Lung (tissue), 12 donors: ENCODE measurements around the gene DNAJB12. TPM values are rescaled to one million over a fixed set of nuclear protein-coding genes. Genes with fewer than 3 reads are reported as not detected.

Experiments
- ATAC-seq: fragments of 200-7000 bp; cut with Tn5 transposase; one replicate; pipeline ENCODE4 v1.9.1; 2020; ENCODE audit warnings: moderate number of reproducible peaks; ENCODE audit not compliant: insufficient read depth, low FRiP score
- DNase-seq, 3 donors: peaks; one replicate each; pipeline ENCODE4 v3.0.0-alpha.2; 2013 to 2017
- H3K27ac ChIP-seq, 2 donors: one replicate each; pipeline ENCODE4 v1.5.1; 2013; ENCODE audit warnings: mild to moderate bottlenecking in 2 of 2, moderate library complexity in 2 of 2, control low read depth in 1 of 2, inconsistent platforms in 1 of 2, low read depth in 1 of 2, low read length in 1 of 2
- H3K27me3 ChIP-seq, 3 donors: one replicate each; pipeline ENCODE4 v1.5.1; 2013; ENCODE audit warnings: low read length in 2 of 3; ENCODE audit not compliant: control insufficient read depth in 3 of 3, insufficient read depth in 3 of 3
- H3K36me3 ChIP-seq, 4 donors: one replicate each; pipeline ENCODE4 v1.5.1; 2013; ENCODE audit warnings: low read length in 4 of 4, mild to moderate bottlenecking in 1 of 4, moderate library complexity in 1 of 4; ENCODE audit not compliant: control insufficient read depth in 4 of 4, insufficient read depth in 4 of 4
- H3K4me1 ChIP-seq, 5 donors: one replicate each; pipeline ENCODE4 v1.5.1; 2013; ENCODE audit warnings: low read length in 5 of 5, mild to moderate bottlenecking in 2 of 5, moderate library complexity in 1 of 5; ENCODE audit not compliant: control insufficient read depth in 5 of 5, insufficient read depth in 5 of 5
- H3K4me3 ChIP-seq: one replicate; pipeline ENCODE4 v1.5.1; 2013; ENCODE audit warnings: mild to moderate bottlenecking, control low read depth, moderate library complexity
- H3K9ac ChIP-seq, 2 donors: one replicate each; pipeline ENCODE4 v1.5.1; 2013; ENCODE audit warnings: low read length in 2 of 2, control low read depth in 1 of 2; ENCODE audit not compliant: insufficient read depth in 1 of 2
- H3K9me3 ChIP-seq, 4 donors: one replicate each; pipeline ENCODE4 v1.5.1; 2013; ENCODE audit warnings: low read length in 3 of 4, mild to moderate bottlenecking in 1 of 4, moderate library complexity in 1 of 4; ENCODE audit not compliant: control insufficient read depth in 4 of 4, insufficient read depth in 3 of 4
- WGBS, 2 donors: extraction: QIAGEN DNeasy Blood & Tissue Kit; methylation state at CpG; one replicate each; pipeline ENCODE4 v1.1.7; 2013; 5-methylcytosine and 5-hydroxymethylcytosine counted together
- polyA plus RNA-seq, 2 donors: library from polyadenylated mRNA; stranded (reverse); fragments of 200-250 nt; gene quantifications; one replicate each; pipeline ENCODE4 v1.2.1, GENCODE V29; 2013
- total RNA-seq, 2 donors: library from RNA; depleted of rRNA in 1 of 2; stranded (reverse); fragments of >200 nt in 1 of 2; gene quantifications; one replicate each; pipeline ENCODE4 v1.2.1, GENCODE V29; 2014 to 2021
- TF ChIP-seq, protein P1 (sequence below): IDR thresholded peaks from 2 replicates; pipeline ENCODE4 v1.5.1; 2012; ENCODE audit warnings: mild to moderate bottlenecking; ENCODE audit errors: control extremely low read depth, extremely low read depth
- donor health status: control.
- donor health status: control.
- donor health status: Bipolar disorder and iron deficiency.
- donor health status: healthy.
- donor health status: DM: yes; HTN: yes; CAD: no.

DNAJB12 gene
- total and polyA plus RNA-seq, 4 donors: 30.0 to 38.7 (median 32.1) TPM

- DNase-seq (no peak), ATAC-seq (no peak)
- 74 to 86% methylated on average over 4 of the region's 4 CpGs for WGBS, 2 donors
Observed at GRCh38 chr10:72356987-72357386, 2.3 kb upstream of the DNAJB12 start.

GRCh38 chr10:72356115-72356514, 1.4 kb upstream of the DNAJB12 start:
- 94 to 95% methylated on average over 6 of the region's 6 CpGs for WGBS, 2 donors
- Histone ChIP-seq H3K27ac (no peak overlapping the region), H3K9me3 (no peaks in the 10 kb centered on the region), H3K36me3 (peaks cover 0 to 6% (median 3%) of the 10 kb centered on the region in 4 donors), H3K27me3 (no peaks in the 10 kb centered on the region), H3K4me1 (peaks cover 4 to 14% (median 8%) of the 10 kb centered on the region in 5 donors), H3K4me3 (no peak overlapping the region), H3K9ac (no peak overlapping the region)
- TF ChIP-seq, protein P1, sequence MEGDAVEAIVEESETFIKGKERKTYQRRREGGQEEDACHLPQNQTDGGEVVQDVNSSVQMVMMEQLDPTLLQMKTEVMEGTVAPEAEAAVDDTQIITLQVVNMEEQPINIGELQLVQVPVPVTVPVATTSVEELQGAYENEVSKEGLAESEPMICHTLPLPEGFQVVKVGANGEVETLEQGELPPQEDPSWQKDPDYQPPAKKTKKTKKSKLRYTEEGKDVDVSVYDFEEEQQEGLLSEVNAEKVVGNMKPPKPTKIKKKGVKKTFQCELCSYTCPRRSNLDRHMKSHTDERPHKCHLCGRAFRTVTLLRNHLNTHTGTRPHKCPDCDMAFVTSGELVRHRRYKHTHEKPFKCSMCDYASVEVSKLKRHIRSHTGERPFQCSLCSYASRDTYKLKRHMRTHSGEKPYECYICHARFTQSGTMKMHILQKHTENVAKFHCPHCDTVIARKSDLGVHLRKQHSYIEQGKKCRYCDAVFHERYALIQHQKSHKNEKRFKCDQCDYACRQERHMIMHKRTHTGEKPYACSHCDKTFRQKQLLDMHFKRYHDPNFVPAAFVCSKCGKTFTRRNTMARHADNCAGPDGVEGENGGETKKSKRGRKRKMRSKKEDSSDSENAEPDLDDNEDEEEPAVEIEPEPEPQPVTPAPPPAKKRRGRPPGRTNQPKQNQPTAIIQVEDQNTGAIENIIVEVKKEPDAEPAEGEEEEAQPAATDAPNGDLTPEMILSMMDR: no peak
- DNase-seq: no peak
- no peak for ATAC-seq

More at GRCh38 chr10:72356987-72357386, 2.3 kb upstream of the DNAJB12 start:
- H3K9me3 ChIP-seq: no peaks in the 10 kb centered on the region
- no peak overlapping the region for H3K27ac ChIP-seq
- peaks cover 4 to 14% (median 6%) of the 10 kb centered on the region in 5 donors for H3K4me1 ChIP-seq
- H3K27me3 ChIP-seq: no peaks in the 10 kb centered on the region
- H3K4me3 ChIP-seq: no peak overlapping the region
- TF ChIP-seq, protein P1: no peak
- H3K9ac ChIP-seq: no peak overlapping the region
- H3K36me3 ChIP-seq: peaks cover 0 to 4% (median 3%) of the 10 kb centered on the region in 4 donors

- TF ChIP-seq, protein P1: no peak
- no peak for DNase-seq
- Histone ChIP-seq H3K27ac (peak overlapping the region; percentile 97 to 99), H3K9me3 (no peaks in the 10 kb centered on the region), H3K36me3 (peaks cover 0 to 9% (median 4%) of the 10 kb centered on the region in 4 donors), H3K27me3 (no peaks in the 10 kb centered on the region), H3K9ac (peak overlapping the region in 1 of 2 donors; percentile 86), H3K4me3 (peak overlapping the region; percentile 45), H3K4me1 (peaks cover 4 to 14% (median 8%) of the 10 kb centered on the region in 5 donors)
- no peak for ATAC-seq
- 35 to 39% methylated on average over 7 of the region's 7 CpGs for WGBS, 2 donors
Observed at GRCh38 chr10:72355214-72355555, 466 bp upstream of the DNAJB12 start.

- TF ChIP-seq, protein P1: no peak
- peak overlapping the region; percentile 97 to 99 for H3K27ac ChIP-seq
- WGBS, 2 donors: 0 to 1% methylated on average over 23 of the region's 23 CpGs
- no peaks in the 10 kb centered on the region for H3K27me3 ChIP-seq
- DNase-seq: peak in 1 of 3 donors; percentile 24
- no peak for ATAC-seq
- peak overlapping the region; percentile 56 to 86 for H3K9ac ChIP-seq
- peaks cover 0 to 19% (median 5%) of the 10 kb centered on the region in 4 donors for H3K36me3 ChIP-seq
- H3K9me3 ChIP-seq: no peaks in the 10 kb centered on the region
- peaks cover 4 to 14% (median 8%) of the 10 kb centered on the region in 5 donors for H3K4me1 ChIP-seq
- peak overlapping the region; percentile 89 for H3K4me3 ChIP-seq
Observed at GRCh38 chr10:72353965-72354355, 759 bp downstream of the DNAJB12 start.
